Stimulated activated naive CD8-positive, alpha-beta T cell treated with anti-CD3 and anti-CD28 coated beads, Interleukin-15, amount 100 ng/mL, for 72 hours (primary cell): ENCODE data around the gene PFKL.
"Not testable (repeated sequence)": the region's sequence is repeated elsewhere in the genome, so short reads cannot be mapped to it uniquely, and the experiment has no call there.

Experiments
- ATAC-seq: fragments of 150-1000 bp; cut with Tn5 transposase; 2 replicates; pipeline ENCODE4 v1.10.0; 2021; ENCODE audit warnings: mild to moderate bottlenecking, moderate library complexity
- DNase-seq, 2 donors: peaks; one replicate each; pipeline ENCODE4 v3.0.0; 2021 to 2022
- H3K27ac Mint-ChIP-seq, 2 donors: one replicate each; pipeline ENCODE4 v1.8.0; 2022; ENCODE audit warnings: mild to moderate bottlenecking in 2 of 2, mixed read lengths in 2 of 2, moderate library complexity in 2 of 2
- H3K27me3 Mint-ChIP-seq: one replicate; pipeline ENCODE4 v1.8.0; 2022; ENCODE audit warnings: mixed read lengths
- H3K4me1 Mint-ChIP-seq: one replicate; pipeline ENCODE4 v1.8.0; 2022; ENCODE audit warnings: mild to moderate bottlenecking, mixed read lengths
- H3K4me3 Mint-ChIP-seq, 2 donors: one replicate each; pipeline ENCODE4 v1.8.0; 2022; ENCODE audit warnings: mild to moderate bottlenecking in 2 of 2, mixed read lengths in 2 of 2, moderate library complexity in 1 of 2
- H3K9me3 Mint-ChIP-seq, 2 donors: one replicate each; pipeline ENCODE4 v1.8.0; 2022; ENCODE audit warnings: mixed read lengths in 2 of 2

The PFKL gene

DNA sequence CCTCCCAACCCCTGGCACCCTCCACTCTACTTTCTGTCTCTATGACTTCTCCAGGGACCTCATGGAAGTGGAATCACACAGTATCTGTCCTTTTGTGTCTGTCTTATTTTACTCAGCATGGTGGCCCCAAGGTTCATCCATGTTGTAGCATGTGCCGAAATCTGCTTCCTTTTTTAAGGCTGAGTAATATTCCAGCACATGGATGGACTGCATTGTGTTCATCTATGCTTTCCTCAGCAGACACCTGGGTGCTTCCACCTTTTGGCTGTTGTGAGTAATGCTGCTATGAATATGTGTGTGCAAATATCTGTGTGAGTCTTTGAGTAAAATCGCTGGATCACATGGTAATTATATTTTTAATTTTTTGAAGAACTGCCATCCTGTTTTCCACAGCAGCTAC is 1.6 kb upstream of the PFKL start:
- DNase-seq (no peak), ATAC-seq (no peak)
- Mint-ChIP-seq H3K4me1 (peaks cover 75% of the 10 kb centered on the region), H3K4me3 (peak overlapping the region; percentile 11 to 87), H3K27me3 (no peaks in the 10 kb centered on the region), H3K27ac (no peak overlapping the region), H3K9me3 (no peaks in the 10 kb centered on the region)

DNA sequence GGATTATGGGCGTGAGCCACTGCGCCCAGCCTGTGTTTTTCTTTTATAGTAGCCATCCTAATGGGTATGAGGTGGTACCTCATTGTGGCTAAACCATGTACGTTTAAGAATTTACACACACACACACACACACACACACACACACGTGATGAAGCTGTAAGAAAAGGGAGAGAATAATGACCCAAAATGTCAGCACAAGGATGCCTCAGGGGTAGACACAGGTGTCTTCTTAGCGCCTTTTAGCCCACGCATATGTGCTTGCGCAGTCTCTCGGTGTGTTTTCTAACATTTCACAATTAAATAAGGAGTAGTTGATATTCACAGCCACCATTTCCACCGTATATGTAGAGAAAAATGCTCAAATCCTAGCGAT is 782 bp upstream of the PFKL start:
- ATAC-seq (no peak), DNase-seq (peak in 1 of 2 donors; percentile 27)
- no peaks in the 10 kb centered on the region for H3K27me3 Mint-ChIP-seq
- H3K27ac Mint-ChIP-seq: peak overlapping the region; percentile 88 to 91
- H3K9me3 Mint-ChIP-seq: no peaks in the 10 kb centered on the region
- H3K4me3 Mint-ChIP-seq: peak overlapping the region; percentile 87 to 91
- peaks cover 78% of the 10 kb centered on the region for H3K4me1 Mint-ChIP-seq

DNA sequence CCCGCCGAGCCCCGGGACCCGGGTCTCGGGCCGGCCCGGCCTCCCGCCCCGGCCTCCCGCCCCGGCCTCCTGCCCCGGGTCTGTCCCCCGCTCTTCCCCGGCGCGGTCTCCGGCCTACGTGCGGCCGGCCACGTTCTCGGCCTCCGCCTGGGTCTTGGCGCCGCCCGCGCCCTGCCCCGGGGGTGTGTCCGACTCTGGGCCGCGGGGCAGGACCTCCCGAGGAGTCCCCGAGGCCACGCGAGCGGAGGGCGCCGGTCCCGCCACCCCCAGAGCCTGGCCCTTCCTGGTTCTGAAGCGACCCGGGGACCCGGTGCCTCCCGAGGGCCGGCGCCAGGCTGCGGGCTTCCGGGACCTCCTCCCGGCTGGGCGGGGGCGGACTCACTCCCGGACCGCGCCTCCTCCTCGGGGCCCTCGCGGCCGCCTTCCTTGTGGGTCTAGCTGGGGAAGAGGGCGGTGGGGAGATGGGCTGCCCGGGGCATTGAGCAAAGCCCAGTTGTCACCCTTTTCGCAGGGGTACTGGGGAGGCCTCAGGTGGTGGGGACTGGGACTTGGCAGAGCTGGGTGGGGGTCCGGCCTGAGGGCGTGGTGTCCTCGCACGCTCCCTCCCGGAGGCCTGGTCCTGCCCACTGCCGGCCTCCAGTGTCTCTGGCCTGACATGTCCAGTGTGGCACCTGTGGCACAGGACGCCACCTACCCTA is 558 bp downstream of the PFKL start:
- Mint-ChIP-seq H3K9me3 (no peaks in the 10 kb centered on the region), H3K4me1 (peaks cover 75% of the 10 kb centered on the region), H3K4me3 (peak overlapping the region; percentile 82 to 91), H3K27me3 (no peaks in the 10 kb centered on the region), H3K27ac (peak overlapping the region in 1 of 2 donors; percentile 65)
- DNase-seq (peak; percentile 41 to 55), ATAC-seq (peak; percentile 39)

DNA sequence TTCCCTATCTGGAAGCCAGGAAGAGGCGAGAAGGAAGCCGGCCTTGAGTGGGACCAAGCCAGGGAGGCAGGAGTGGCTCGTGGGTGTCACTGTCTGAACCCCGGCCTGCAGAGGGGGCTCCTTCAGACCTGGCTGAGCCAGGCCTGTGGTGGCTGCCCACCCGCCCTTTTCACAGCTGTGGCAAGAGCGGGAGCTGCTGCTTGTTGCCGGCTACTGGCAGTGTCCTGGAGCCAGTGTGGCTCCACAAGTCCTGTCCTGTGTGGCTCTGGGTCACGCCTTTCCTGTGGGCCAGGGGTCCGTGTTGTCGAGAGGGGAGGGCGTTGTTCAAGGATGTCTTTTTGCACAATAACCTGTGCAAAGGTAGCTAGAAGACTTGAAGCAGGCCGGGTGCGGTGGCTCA is 1.3 kb downstream of the PFKL start:
- no peak for ATAC-seq
- no peak for DNase-seq
- Mint-ChIP-seq H3K27me3 (no peaks in the 10 kb centered on the region), H3K9me3 (no peaks in the 10 kb centered on the region), H3K27ac (no peak overlapping the region), H3K4me3 (peak overlapping the region; percentile 82 to 91), H3K4me1 (peaks cover 68% of the 10 kb centered on the region)

DNA sequence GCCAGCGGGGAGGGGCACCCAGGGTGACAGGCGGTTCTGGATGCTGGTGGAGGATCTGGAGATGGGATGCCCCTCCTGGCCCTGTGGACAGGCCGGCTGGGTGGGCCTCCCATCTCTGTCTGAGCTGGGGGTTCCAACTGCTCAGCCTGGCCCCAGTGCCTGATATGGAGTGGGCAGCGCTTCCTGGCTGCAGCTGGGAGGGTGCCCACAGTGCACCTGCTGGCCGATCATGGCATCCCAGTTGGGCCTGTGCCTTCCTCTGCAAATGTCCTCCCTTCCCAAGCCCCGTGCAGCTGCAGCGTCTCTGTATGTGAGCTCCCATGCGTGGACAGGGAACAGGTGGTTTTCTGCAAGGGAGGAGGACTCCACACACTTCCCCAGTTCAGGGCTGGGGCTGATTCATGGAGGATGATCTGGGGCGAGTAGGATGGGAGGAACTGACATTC is 2.1 kb downstream of the PFKL start:
- H3K9me3 Mint-ChIP-seq: no peaks in the 10 kb centered on the region
- H3K27me3 Mint-ChIP-seq: no peaks in the 10 kb centered on the region
- peak overlapping the region in 1 of 2 donors; percentile 27 for H3K27ac Mint-ChIP-seq
- DNase-seq (no peak), ATAC-seq (no peak)
- H3K4me3 Mint-ChIP-seq: peak overlapping the region in 1 of 2 donors; percentile 91
- H3K4me1 Mint-ChIP-seq: peaks cover 67% of the 10 kb centered on the region

GRCh38 chr21:44302573-44303401 is 2.9 kb downstream of the PFKL start:
- Mint-ChIP-seq H3K4me1 (peaks cover 69% of the 10 kb centered on the region), H3K4me3 (peak overlapping the region in 1 of 2 donors; percentile 91)
- not testable (repeated sequence) for ATAC-seq, H3K9me3 Mint-ChIP-seq, H3K27ac Mint-ChIP-seq, H3K27me3 Mint-ChIP-seq, DNase-seq

DNA sequence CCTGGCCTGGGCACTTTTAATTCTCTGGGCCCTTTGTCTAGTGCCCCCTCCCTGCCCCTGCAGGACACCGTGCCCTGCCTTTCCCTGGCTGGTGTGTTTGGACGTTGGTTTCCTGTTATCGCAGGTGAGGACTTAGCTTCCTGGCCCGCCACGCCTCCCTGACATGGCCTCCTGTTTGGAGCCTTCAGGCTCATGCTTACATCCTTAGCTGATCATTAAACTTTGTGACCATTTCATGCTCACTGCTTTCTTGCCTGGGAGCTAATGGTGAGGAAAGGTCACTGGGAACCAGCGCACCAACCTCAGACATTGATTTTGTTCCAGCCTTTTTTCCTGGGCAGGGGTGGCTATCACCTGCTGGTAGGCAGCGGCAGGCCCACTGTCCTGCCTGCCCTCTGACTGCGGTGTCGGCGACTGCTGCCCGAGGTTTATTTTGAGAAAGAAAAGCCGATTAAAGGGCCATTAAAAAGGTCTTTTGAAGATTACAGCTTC is 3.7 kb downstream of the PFKL start:
- peaks cover 65% of the 10 kb centered on the region for H3K4me1 Mint-ChIP-seq
- H3K27me3 Mint-ChIP-seq: no peaks in the 10 kb centered on the region
- ATAC-seq: no peak
- peak overlapping the region in 1 of 2 donors; percentile 35 for H3K4me3 Mint-ChIP-seq
- H3K27ac Mint-ChIP-seq: peak overlapping the region; percentile 48 to 75
- DNase-seq: no peak
- H3K9me3 Mint-ChIP-seq: no peaks in the 10 kb centered on the region

- ATAC-seq (no peak), DNase-seq (no peak)
- Mint-ChIP-seq H3K27ac (no peak overlapping the region), H3K4me1 (peaks cover 59% of the 10 kb centered on the region), H3K27me3 (no peaks in the 10 kb centered on the region), H3K4me3 (no peak overlapping the region), H3K9me3 (no peaks in the 10 kb centered on the region)
Observed at GRCh38 chr21:44304011-44304616, 4.3 kb downstream of the PFKL start.

DNA sequence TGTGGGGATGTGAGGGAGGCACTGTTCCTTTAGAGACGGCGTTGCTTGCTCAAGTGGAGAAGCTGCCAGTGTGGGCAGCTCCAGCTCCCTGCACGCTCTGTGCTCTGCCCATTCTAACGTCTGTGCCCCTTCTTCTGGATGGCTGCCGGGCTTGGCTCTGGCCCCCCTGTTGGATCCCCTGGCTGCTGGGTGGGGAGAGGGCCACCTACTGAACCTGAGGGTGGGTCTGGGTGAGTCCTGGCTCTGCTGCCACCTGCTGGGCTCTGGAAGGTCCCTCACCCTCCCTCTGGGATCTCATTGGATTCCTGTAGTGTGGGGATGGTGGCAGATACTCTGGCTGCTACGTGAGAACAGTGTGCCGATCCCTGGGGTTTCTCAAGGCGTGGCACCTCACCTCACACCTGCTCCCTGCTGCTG is 5.0 kb downstream of the PFKL start:
- no peaks in the 10 kb centered on the region for H3K27me3 Mint-ChIP-seq
- no peaks in the 10 kb centered on the region for H3K9me3 Mint-ChIP-seq
- peak overlapping the region; percentile 27 to 86 for H3K27ac Mint-ChIP-seq
- DNase-seq: no peak
- H3K4me1 Mint-ChIP-seq: peaks cover 55% of the 10 kb centered on the region
- ATAC-seq: peak; percentile 42
- H3K4me3 Mint-ChIP-seq: no peak overlapping the region

GRCh38 chr21:44305691-44306090 is 5.8 kb downstream of the PFKL start:
- Mint-ChIP-seq H3K27ac (no peak overlapping the region), H3K4me3 (no peak overlapping the region), H3K27me3 (no peaks in the 10 kb centered on the region), H3K9me3 (no peaks in the 10 kb centered on the region), H3K4me1 (peaks cover 53% of the 10 kb centered on the region)
- no peak for ATAC-seq
- no peak for DNase-seq

DNA sequence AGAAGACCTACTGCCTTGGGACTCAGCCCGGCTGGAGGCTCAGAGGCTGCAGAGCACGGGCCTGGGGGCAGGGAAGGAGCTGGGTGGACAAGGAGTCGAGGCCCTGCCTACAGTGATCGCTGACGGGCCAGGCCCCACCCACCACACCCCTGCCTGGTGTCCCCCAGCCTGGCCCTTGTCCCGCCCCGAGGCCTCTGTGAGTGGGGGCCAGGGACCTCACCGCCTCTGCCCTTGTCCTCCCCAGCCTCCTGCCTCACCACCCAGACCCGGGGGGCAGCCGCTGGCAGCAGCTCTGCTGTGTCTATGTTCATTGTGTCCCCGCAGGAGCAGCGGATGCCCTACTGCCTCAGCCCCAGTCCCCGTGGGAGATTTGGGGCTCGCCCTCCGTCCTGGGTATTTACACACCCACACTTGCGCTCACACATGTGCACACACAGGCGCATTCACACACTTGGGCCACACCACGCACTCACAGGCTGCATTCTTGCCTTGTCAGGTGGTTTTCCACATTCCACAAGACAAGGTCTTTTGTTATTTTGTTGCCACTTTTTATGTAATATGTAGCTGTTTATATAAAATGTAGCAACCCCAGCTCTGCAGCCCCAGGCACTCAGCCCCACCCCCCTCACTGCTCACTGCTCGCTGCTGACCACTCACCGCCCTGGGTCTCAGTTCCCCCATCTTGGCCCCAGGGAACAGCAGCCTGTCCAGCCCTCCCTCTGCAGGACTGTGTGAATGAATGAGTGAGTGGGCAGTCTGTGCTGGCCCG is 7.3 kb downstream of the PFKL start:
- Mint-ChIP-seq H3K9me3 (no peaks in the 10 kb centered on the region), H3K27me3 (no peaks in the 10 kb centered on the region), H3K4me3 (no peak overlapping the region), H3K4me1 (peaks cover 39% of the 10 kb centered on the region), H3K27ac (peak overlapping the region in 1 of 2 donors; percentile 85)
- DNase-seq: no peak
- no peak for ATAC-seq

DNA sequence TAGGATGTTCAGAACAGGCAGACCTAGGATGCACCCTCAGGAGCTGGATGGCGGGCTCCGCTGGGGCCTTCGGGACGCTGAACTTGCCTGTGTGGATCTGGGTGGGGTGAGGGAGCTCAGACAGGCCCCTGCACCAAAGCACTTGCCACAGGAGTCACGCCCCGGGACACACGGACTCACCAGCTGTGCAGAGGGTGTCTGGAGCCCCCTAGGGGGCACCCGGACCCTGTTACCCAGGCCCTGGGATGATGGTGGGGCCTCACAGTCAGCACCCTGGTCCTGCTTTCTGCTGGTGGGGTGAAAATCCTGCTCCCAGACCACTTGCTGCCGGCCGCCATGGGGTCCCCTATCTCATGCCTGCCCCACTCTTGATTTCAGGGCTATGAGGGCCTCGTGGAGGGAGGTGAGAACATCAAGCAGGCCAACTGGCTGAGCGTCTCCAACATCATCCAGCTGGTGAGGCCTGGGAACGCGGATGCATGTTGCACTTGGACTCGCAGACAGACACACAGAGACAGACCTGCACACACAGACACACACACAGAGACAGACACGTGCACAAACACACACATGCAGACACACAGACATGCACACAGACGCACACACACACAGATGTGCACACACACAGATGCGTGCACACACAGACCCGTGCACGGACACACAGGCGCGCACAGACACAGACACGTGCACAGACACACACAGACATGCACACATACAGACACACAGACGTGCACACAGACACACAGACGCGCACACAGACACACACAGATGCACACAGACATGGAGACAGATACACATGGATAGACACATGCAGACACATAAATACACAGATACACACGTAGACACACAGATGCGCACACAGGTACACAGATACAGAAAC is 11.0 kb downstream of the PFKL start:
- ATAC-seq (no peak), DNase-seq (no peak)
- Mint-ChIP-seq H3K9me3 (no peaks in the 10 kb centered on the region), H3K27ac (no peak overlapping the region), H3K27me3 (no peaks in the 10 kb centered on the region), H3K4me1 (peaks cover 12% of the 10 kb centered on the region), H3K4me3 (no peak overlapping the region)

GRCh38 chr21:44312089-44312488 is 12.2 kb downstream of the PFKL start:
- H3K27ac Mint-ChIP-seq: peak overlapping the region in 1 of 2 donors; percentile 14
- ATAC-seq (no peak), DNase-seq (no peak)
- H3K9me3 Mint-ChIP-seq: no peaks in the 10 kb centered on the region
- no peak overlapping the region for H3K4me3 Mint-ChIP-seq
- peaks cover 10% of the 10 kb centered on the region for H3K4me1 Mint-ChIP-seq
- no peaks in the 10 kb centered on the region for H3K27me3 Mint-ChIP-seq

DNA sequence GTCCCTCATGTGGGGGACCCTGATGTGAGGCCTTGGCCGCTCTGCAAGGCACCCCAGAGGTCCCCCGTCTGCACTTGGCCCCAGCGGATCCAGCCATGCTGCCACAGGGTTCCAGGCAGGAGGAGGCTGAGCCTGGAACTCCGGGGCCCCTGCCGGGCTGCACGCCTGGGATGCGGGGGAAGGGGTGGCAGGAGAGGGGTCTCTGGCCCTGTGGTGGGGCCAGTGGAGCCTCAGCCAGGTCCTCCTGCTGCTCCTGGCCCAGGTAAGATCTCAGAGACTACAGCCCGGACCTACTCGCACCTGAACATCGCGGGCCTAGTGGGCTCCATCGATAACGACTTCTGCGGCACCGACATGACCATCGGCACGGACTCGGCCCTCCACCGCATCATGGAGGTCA is 12.9 kb downstream of the PFKL start:
- Mint-ChIP-seq H3K4me3 (no peak overlapping the region), H3K27ac (no peak overlapping the region), H3K27me3 (no peaks in the 10 kb centered on the region), H3K9me3 (no peaks in the 10 kb centered on the region), H3K4me1 (peaks cover 4% of the 10 kb centered on the region)
- no peak for DNase-seq
- ATAC-seq: no peak
